Glutamatergic neuron (in vitro differentiated cells): ENCODE data around the gene CYTIP. TPM values are rescaled to one million over a fixed set of nuclear protein-coding genes. Genes with fewer than 3 reads are reported as not detected.
"Not testable (repeated sequence)": the region's sequence is repeated elsewhere in the genome, so short reads cannot be mapped to it uniquely, and the experiment has no call there.

Experiments used
- DNase-seq: peaks from one replicate; pipeline ENCODE4 v3.0.0; 2022
- H3K27ac Mint-ChIP-seq: one replicate; pipeline ENCODE4 v1.8.0; 2020; ENCODE audit warnings: mild to moderate bottlenecking, mixed read lengths, inconsistent platforms; ENCODE audit not compliant: unreplicated experiment
- H3K27me3 Mint-ChIP-seq: one replicate; pipeline ENCODE4 v1.8.0; 2020; ENCODE audit warnings: mild to moderate bottlenecking, moderate library complexity, mixed read lengths, inconsistent platforms; ENCODE audit not compliant: unreplicated experiment
- H3K36me3 Mint-ChIP-seq: one replicate; pipeline ENCODE4 v1.8.0; 2020; ENCODE audit warnings: mild to moderate bottlenecking, mixed read lengths, inconsistent platforms; ENCODE audit not compliant: unreplicated experiment
- H3K4me1 Mint-ChIP-seq: one replicate; pipeline ENCODE4 v1.8.0; 2020; ENCODE audit warnings: mild to moderate bottlenecking, low read depth, mixed read lengths, inconsistent platforms; ENCODE audit not compliant: unreplicated experiment
- H3K4me3 Mint-ChIP-seq: one replicate; pipeline ENCODE4 v1.8.0; 2020; ENCODE audit warnings: mild to moderate bottlenecking, mixed read lengths, inconsistent platforms; ENCODE audit not compliant: unreplicated experiment
- H3K9me3 Mint-ChIP-seq: one replicate; pipeline ENCODE4 v1.8.0; 2020; ENCODE audit warnings: mild to moderate bottlenecking, moderate library complexity, mixed read lengths, inconsistent platforms; ENCODE audit not compliant: unreplicated experiment
- total RNA-seq: library from RNA; stranded (reverse); fragmentation: NEBNext Ultra II Directional; extraction: Animal tissue kit (Norgen Biotek cat#: 25700); gene quantifications from one replicate; pipeline ENCODE4 v1.2.1, GENCODE V29; 2021; ENCODE audit not compliant: unreplicated experiment
- TF ChIP-seq, protein P1 (sequence below): fragments of 200-600 bp; sonication (generic); IDR thresholded peaks from one replicate; pipeline ENCODE4 v1.5.0; 2021; ENCODE audit not compliant: partially characterized antibody, unreplicated experiment

The CYTIP gene
- total RNA-seq, 1 donor from 2014 or later: not detected

DNA sequence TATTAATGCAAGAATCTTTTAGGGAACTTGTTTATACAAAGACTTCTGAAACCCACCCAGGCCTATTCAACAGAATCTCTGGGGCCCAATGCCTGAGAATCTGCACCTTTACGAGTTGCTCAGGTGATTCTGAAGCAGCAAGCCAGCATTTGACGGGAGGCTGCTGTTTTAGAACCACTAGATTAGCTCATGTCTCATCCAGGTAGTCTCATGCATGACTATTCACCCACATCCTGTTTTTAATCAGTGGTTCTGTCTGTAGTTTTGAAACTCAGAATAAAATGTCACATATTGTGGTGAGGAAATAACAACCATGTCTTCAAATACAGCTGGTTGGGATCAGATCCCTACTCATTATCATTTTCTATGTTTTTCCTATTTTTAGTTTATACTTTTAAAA is 39.5 kb downstream of the CYTIP start:
- Mint-ChIP-seq H3K4me1 (no peaks in the 10 kb centered on the region), H3K27ac (no peak overlapping the region), H3K4me3 (no peak overlapping the region), H3K36me3 (no peaks in the 10 kb centered on the region), H3K27me3 (no peaks in the 10 kb centered on the region), H3K9me3 (no peaks in the 10 kb centered on the region)
- DNase-seq: no peak
- TF ChIP-seq, protein P1, sequence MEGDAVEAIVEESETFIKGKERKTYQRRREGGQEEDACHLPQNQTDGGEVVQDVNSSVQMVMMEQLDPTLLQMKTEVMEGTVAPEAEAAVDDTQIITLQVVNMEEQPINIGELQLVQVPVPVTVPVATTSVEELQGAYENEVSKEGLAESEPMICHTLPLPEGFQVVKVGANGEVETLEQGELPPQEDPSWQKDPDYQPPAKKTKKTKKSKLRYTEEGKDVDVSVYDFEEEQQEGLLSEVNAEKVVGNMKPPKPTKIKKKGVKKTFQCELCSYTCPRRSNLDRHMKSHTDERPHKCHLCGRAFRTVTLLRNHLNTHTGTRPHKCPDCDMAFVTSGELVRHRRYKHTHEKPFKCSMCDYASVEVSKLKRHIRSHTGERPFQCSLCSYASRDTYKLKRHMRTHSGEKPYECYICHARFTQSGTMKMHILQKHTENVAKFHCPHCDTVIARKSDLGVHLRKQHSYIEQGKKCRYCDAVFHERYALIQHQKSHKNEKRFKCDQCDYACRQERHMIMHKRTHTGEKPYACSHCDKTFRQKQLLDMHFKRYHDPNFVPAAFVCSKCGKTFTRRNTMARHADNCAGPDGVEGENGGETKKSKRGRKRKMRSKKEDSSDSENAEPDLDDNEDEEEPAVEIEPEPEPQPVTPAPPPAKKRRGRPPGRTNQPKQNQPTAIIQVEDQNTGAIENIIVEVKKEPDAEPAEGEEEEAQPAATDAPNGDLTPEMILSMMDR: no peak

DNA sequence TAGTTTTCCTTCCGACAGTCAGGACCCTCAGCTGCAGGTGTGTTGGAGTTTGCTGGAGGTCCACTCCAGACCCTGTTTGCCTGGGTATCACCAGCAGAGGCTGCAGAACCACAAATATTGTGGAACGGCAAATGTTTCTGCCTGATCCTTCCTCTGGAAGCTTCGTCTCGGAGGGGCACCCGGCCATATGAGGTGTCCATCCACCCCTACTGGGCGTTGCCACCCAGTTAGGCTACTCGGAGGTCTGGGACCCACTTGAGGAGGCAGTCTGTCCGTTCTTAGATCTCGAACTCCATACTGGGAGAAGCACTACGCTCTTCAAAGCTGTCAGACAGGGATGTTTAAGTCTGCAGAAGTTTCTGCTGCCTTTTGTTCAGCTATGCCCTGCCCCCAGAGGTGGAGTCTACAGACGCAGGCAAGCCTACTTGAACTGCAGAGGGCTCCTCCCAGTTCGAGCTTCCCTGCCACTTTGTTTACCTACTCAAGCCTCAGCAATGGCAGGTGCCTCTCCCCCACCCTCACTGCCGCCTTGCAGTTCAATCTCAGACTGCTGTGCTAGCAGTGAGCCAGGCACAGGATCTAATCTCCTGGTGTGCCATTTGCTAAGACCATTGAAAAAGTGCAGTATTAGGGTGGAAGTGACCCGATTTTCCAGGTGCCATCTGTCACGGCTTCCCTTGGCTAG is 40.9 kb downstream of the CYTIP start:
- not testable (repeated sequence) for H3K4me3 Mint-ChIP-seq, H3K9me3 Mint-ChIP-seq, H3K36me3 Mint-ChIP-seq, H3K4me1 Mint-ChIP-seq, H3K27me3 Mint-ChIP-seq, DNase-seq, H3K27ac Mint-ChIP-seq

DNA sequence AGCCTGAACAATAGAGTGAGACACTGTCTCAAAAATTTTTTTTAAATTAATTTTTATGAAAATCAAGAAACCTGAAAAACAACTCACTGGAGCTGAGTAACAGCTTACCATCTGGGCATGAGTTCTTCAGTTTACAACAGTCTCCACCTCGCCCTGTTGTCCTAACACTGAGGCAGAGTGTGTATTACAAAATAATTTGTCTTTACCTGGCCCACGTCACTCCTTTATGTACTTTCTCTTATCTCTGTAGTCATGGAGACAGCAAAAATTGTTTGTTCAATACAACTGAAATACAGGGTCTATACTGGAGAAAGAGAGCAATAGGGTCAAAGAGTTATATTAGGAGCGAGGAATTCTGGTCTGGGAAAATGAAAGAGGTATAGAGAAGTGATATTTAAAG is 48.1 kb downstream of the CYTIP start:
- no peaks in the 10 kb centered on the region for H3K9me3 Mint-ChIP-seq
- no peaks in the 10 kb centered on the region for H3K27me3 Mint-ChIP-seq
- DNase-seq: no peak
- TF ChIP-seq, protein P1: no peak
- H3K36me3 Mint-ChIP-seq: no peaks in the 10 kb centered on the region
- no peaks in the 10 kb centered on the region for H3K4me1 Mint-ChIP-seq
- H3K4me3 Mint-ChIP-seq: no peak overlapping the region
- no peak overlapping the region for H3K27ac Mint-ChIP-seq

DNA sequence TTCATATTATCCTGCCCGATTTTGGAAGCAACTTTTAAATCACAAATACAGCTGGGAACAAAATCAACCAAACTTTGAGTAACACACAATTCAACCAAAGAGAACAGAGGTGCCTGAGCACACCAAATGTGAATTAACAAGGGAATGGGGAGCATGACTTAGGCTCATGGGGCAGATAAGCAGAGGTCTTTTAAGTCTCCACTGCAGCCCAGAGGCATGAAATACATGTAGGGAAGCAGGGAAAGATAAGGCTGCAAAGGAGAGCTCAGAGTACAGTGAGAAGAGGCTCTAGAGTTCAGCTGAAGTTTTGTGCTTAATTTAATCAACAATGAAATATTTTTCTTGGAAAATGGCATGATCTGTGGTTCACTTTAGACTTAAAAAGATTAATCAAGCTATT is 49.0 kb downstream of the CYTIP start:
- Mint-ChIP-seq H3K27me3 (no peaks in the 10 kb centered on the region), H3K9me3 (no peaks in the 10 kb centered on the region), H3K36me3 (no peaks in the 10 kb centered on the region), H3K27ac (no peak overlapping the region), H3K4me3 (no peak overlapping the region), H3K4me1 (no peaks in the 10 kb centered on the region)
- TF ChIP-seq, protein P1: no peak
- DNase-seq: no peak

DNA sequence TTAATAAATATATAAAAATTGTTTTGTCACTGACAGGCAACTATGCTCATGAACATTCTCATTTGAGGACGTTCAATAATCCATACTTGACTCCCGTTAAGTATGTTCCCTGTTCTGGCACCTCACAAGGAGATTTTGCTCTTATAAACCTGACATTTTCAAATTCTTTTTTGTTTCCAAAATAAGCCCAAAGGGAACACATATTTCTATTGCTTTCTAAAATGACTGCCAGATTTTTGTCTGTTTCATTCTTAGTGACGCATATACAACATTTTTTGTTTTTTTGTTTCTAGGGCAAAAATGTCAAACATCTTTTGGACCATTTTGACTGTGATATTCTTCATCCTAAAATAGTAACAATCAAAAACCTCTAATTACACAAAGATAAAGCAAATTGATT is 50.5 kb downstream of the CYTIP start:
- H3K27me3 Mint-ChIP-seq: no peaks in the 10 kb centered on the region
- H3K9me3 Mint-ChIP-seq: no peaks in the 10 kb centered on the region
- H3K36me3 Mint-ChIP-seq: no peaks in the 10 kb centered on the region
- H3K4me1 Mint-ChIP-seq: no peaks in the 10 kb centered on the region
- H3K4me3 Mint-ChIP-seq: no peak overlapping the region
- TF ChIP-seq, protein P1: no peak
- H3K27ac Mint-ChIP-seq: no peak overlapping the region
- DNase-seq: no peak
